ENCODE measurements around the gene SYN1.
"Not testable (repeated sequence)": the region's sequence is repeated elsewhere in the genome, so short reads cannot be mapped to it uniquely, and the experiment has no call there.

SYN1 gene

GRCh38 chrX:47603125-47603524 lies 16.5 kb downstream of the SYN1 start:
- in situ Hi-C loops (cut with MboI; ENCODE audit: low sequenced_read_pairs): not testable (repeated sequence)

GRCh38 chrX:47597222-47597621 lies 22.4 kb downstream of the SYN1 start:
- in situ Hi-C loops (cut with MboI; ENCODE audit: low sequenced_read_pairs): no loop called here

- in situ Hi-C loops (cut with MboI; ENCODE audit: low sequenced_read_pairs): no loop called here
These were observed 23.4 kb downstream of the SYN1 start for GRCh38 chrX:47596256-47596655.

- in situ Hi-C loops (cut with MboI; ENCODE audit: low sequenced_read_pairs): no loop called here
These were observed 23.9 kb downstream of the SYN1 start for GRCh38 chrX:47595716-47596251.

- in situ Hi-C loops (cut with MboI; ENCODE audit: low sequenced_read_pairs): no loop called here
These were observed 26.1 kb downstream of the SYN1 start for GRCh38 chrX:47593522-47593921.

GRCh38 chrX:47590984-47591383 lies 28.7 kb downstream of the SYN1 start:
- in situ Hi-C loops (cut with MboI; ENCODE audit: low sequenced_read_pairs): no loop called here

GRCh38 chrX:47587906-47588735 lies 31.5 kb downstream of the SYN1 start:
- in situ Hi-C loops (cut with MboI; ENCODE audit: low sequenced_read_pairs): no loop called here

GRCh38 chrX:47587091-47587891 lies 32.4 kb downstream of the SYN1 start:
- in situ Hi-C loops (cut with MboI; ENCODE audit: low sequenced_read_pairs): no loop called here

GRCh38 chrX:47586043-47586787 lies 33.4 kb downstream of the SYN1 start:
- in situ Hi-C loops (cut with MboI; ENCODE audit: low sequenced_read_pairs): no loop called here

GRCh38 chrX:47585273-47585672 lies 34.4 kb downstream of the SYN1 start:
- in situ Hi-C loops (cut with MboI; ENCODE audit: low sequenced_read_pairs): no loop called here

- in situ Hi-C loops (cut with MboI; ENCODE audit: low sequenced_read_pairs): no loop called here
These were observed 34.9 kb downstream of the SYN1 start for GRCh38 chrX:47584714-47585113.

GRCh38 chrX:47583240-47583861 lies 36.3 kb downstream of the SYN1 start:
- in situ Hi-C loops (cut with MboI; ENCODE audit: low sequenced_read_pairs): no loop called here

- in situ Hi-C loops (cut with MboI; ENCODE audit: low sequenced_read_pairs): no loop called here
These were observed 37.7 kb downstream of the SYN1 start, which contains the start of gene TIMP1 for GRCh38 chrX:47581731-47582647. Gene TIMP1 (plus strand): TSS chrX:47582436. CDS start chrX:47583416, 980 bp downstream.

- in situ Hi-C loops (cut with MboI; ENCODE audit: low sequenced_read_pairs): loop anchor here (10.0 kb wide), 1 partner anchor 45 kb away; the partner anchor contains the start of gene CFP
These were observed 40.1 kb downstream of the SYN1 start for GRCh38 chrX:47579537-47579936.

GRCh38 chrX:47578692-47579091 lies 41.0 kb downstream of the SYN1 start:
- in situ Hi-C loops (cut with MboI; ENCODE audit: low sequenced_read_pairs): loop anchor here (10.0 kb wide), 1 partner anchor 46 kb away; the partner anchor contains the start of gene CFP

- in situ Hi-C loops (cut with MboI; ENCODE audit: low sequenced_read_pairs): loop anchor here (10.0 kb wide), 1 partner anchor 47 kb away; the partner anchor contains the start of gene CFP
These were observed 41.8 kb downstream of the SYN1 start for GRCh38 chrX:47577901-47578300.

GRCh38 chrX:47577424-47577823 lies 42.2 kb downstream of the SYN1 start:
- in situ Hi-C loops (cut with MboI; ENCODE audit: low sequenced_read_pairs): loop anchor here (10.0 kb wide), 1 partner anchor 47 kb away; the partner anchor contains the start of gene CFP

- in situ Hi-C loops (cut with MboI; ENCODE audit: low sequenced_read_pairs): loop anchor here (10.0 kb wide), 1 partner anchor 49 kb away; the partner anchor contains the start of gene CFP
These were observed 43.4 kb downstream of the SYN1 start for GRCh38 chrX:47576021-47576898.
